IPS-11a (cell line): ENCODE data around the gene TECTB.

Experiments
- H3K4me3 ChIP-seq: one replicate; pipeline ENCODE4 v1.5.1; 2013; ENCODE audit warnings: low read depth, low read length, control low read depth

Gene TECTB

DNA sequence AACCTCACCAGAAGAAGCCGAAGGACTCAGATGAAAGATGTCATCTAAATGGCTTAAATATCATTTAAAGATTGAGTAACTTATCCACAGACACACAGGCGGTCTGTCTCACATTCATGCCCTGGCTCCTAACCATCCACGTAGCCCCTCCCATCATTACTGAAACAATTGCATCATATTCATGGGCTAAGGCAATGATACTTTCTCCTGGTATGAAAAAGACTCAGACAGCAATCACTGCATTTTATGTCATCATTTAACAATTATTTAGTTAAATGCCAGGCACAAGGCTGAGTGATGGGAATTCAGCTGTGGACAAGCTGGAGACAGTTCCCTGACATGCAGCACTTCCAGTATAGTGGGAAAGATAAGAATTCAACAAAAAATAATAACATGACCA, 11.2 kb upstream of the TECTB start:
- H3K4me3 ChIP-seq = no peak overlapping the region

DNA sequence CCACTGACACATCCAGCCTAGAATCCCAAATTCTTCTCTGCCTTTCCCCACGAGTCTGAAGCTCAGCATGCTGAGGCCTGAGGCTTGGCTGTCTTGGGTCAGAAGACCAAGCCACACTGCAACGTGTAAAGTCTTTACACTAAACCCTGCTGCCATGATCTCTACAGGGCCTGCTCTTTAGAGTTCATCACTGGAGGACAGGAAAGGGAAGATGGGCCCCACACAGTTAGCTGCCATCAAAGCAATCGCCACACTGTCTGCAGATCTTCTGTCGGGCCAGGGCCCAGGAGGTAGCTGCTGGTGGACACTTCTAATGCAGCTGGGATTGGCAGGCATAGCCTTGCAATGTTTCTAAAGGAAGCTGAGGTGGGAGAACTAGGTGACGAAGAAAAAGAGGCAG, 8.4 kb upstream of the TECTB start:
- H3K4me3 ChIP-seq = no peak overlapping the region

DNA sequence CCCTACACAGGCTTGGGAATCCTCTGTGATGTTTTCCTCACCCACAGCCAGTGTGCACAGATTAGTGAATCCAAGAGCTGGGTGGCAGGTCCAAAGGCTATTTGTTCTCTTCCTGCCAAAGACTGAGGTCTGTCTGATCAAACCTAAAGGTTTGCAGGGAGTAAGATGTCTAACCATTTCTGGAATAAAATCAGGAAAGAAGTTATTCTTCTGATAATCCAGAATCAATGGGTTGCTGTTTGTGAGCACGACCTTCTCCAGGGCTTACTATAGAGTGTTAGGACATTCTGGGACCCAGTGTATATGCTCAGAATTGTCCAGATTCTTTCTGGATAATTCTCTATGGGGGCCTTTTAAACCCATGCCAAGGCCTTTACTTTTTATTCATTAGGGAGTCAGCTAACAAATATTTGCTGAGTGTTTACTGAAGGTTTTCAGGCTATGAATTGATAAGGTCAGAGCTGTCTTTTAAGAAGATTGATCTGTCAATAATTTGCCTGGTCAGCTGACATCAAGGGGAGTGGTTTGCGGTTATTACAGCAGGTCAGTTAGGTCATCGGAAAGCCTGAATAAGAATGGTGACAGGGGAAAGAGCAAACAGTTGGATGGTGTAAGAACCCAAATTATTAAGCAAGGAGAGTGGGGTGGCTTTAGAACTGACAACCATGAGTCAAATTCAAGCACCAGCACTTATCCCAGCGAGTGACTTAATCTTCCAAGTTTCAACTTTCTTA, 7.5 kb upstream of the TECTB start:
- H3K4me3 ChIP-seq = no peak overlapping the region

DNA sequence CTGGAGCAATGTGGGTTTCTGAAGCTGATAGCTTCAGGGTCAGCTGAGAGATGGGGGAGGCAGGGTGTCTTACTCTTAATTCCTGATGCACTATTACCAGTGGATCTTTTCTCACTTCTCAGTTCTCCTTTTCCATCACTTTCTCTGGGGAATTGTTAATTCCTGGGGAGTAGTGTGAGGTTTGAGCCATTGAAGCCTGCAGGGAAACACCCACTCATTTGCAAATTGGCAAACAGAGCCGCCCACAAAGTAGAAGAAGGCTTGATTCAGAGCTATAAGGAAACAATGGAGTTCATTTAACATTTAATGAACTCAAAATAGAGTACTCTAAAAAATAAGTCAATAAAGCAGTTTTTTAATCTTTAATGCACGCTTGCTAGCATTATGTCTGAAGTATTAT, 4.3 kb upstream of the TECTB start:
- H3K4me3 ChIP-seq = no peak overlapping the region

DNA sequence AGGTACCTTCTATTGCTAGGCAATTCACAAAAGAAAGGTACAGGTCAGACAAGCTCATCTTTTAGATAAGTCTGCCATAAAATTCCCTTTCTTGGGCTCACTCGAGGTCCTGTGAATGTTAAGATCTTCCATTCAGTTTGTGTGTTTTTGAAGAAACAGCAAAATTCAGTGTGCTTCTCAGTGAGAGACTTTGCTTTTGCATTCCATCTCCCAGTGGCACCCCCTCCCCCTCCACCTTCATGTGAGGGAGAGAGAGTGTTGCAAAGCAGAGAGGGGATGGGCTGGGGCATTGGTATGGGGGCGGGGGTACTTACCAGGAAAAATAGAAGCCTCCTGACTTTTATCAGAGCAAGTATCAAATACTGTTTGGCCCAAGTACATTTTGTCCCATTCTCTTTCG, 3.8 kb upstream of the TECTB start:
- no peak overlapping the region for H3K4me3 ChIP-seq

DNA sequence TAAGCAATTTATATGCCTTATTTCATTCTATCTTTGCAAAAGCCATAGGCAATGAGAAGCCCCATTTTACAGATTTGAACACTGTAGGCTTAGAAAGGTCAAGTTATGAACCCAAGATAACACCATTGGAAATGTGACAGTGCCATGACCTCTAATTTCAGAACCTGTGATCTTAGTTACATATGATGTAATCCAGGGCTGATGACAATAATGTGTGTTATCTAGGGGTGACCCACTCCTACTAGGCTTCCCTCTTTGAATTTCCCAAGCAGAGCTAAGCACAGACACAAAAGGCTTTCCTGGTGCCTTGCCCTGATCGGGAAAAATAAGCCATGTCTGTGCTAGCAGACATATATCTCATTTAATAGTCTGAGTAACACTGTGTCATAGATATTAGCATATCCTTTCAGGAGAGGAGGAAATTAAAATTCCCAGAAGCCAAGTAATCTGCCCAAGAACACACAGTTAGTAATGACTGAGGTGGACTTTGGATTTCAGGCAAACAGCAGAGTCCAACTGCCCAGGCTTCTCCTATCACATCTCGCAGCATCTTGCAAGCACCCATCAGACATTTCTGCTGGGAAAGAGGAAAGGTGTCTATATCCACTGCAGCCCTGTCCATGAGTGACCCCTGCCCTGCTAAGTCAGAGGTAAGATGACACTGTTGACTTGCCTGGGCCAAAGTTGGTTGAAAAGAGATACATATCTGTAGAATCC, 2.8 kb upstream of the TECTB start:
- H3K4me3 ChIP-seq = no peak overlapping the region

DNA sequence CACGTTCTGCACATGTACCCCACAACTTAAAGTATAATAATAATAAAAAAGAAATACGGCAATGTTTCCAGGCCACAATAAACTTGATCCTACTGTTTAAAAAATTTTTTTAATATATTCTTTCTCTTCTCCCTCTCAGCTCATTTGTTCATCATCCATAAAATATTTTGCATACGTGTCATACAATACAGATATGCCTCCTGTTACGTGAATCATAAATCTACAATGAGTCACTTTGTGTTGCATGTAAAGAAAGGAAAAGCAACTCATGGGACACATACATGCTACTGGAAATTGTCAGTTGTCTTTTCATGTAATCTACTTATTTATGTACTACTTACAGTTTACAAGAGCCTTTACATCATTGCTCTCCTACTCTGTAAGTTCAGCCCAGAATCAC, 1.1 kb upstream of the TECTB start:
- no peak overlapping the region for H3K4me3 ChIP-seq

DNA sequence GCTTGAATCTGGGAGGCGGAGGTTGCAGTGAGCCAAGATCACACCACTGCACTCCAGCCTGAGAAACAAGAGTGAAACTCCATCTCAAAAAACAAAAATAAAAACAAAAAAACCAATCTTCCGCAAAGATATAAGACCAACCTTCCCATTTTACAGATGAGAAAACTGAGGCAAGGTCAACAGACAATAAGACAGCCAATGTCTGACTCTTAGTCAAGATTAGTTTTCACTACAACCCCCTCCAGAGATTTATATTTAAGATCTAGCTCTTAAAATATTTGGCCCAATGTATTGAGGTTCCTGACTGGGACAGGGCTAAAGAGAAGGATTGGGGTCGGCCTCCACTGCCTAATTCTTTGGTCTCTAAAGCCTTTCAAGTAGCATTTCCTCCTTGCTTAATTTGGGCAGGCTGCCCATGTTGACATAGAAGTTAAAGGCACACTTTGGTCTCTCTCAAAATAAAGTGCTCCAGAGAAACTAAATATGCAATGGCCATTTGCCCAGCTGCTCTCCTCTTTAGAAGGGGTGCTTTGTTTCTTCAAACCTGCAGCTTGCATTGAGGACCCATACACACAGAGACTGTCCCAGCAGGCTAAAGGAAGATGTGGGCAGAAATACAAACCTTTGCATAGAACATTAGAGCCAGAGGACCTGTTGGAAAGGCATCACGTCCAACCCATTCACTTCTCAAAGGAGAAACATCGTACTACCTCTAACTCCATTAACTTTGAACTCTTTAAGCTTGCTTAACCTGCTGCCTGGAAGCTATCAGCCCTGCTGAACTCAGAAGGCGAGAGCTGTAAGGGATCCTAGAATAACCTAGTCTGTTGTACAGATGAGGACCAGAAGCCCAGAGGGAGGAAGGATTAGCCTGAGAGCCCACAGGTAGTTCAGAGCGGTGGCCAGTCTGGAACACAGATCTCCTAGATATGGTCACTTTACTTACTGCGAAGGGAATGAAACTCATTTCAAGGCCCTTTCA, 3.9 kb downstream of the TECTB start:
- no peak overlapping the region for H3K4me3 ChIP-seq

DNA sequence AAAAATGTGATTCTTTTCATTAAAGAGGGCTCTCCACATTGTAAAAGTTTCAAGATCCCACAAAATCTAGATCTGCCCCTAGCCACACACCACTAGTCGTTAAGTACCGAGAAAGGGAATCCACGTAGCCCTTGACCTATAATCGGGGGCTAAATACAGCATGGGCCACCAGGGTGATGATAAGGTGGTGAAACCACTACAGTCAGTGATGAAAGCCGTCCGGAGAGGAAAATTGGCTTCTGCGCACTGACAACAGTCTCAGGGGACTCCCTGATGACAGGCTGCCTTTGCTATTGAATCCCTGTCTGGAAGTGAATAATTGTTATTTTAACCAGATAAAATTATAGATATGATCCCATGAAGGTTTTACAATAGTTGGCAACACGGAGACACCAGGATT, 4.6 kb downstream of the TECTB start:
- H3K4me3 ChIP-seq = no peak overlapping the region

DNA sequence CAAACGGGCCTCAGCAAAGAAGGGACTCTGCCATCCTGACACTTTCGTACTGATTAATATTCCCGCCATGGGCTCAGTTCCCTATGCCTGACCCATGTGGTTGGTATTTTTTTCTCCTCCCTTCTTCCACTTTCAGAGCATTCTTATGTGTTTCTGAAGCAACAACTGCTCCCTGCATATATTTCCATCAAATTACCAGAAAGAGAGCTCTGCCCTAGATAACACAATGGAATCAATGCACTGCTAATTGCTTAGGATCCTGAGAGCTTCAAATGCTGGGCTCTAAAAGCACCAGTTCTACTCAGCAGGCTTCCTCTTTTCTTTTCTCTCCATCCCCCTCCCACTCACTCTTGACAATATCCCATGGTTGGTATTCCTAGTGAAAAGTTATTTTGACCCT, 5.3 kb downstream of the TECTB start:
- H3K4me3 ChIP-seq = no peak overlapping the region

DNA sequence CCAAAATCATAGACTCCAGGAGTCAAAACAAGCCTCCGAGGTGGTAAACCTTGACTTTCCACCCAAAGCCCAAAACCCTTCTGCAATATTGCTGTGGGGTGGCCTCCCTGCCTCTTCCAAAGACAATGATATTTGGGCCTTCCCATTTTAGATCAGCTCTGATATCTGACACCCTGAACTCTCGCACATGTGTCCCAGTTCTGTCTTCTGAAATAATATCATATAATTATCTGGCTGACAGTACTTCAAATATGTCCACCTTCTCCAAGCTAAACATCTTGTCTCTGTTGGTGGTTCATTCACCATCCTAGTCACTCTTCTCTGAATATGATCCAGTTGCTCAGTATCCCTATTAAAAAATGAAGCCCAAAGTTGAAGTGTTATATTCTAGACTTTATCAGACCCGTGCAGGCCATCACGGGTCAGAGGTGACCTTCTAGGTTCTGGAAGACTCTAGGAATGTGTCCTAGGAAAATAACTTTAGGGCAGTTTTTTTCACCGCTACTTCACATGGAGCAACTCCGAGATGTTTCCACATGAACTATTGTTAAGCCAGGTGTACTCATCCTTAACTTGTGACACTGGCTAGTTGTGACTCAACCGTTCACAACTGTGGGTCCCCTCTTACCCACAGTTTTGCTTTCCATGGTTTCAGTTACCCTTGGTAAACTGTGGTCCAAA, 6.3 kb downstream of the TECTB start:
- no peak overlapping the region for H3K4me3 ChIP-seq

DNA sequence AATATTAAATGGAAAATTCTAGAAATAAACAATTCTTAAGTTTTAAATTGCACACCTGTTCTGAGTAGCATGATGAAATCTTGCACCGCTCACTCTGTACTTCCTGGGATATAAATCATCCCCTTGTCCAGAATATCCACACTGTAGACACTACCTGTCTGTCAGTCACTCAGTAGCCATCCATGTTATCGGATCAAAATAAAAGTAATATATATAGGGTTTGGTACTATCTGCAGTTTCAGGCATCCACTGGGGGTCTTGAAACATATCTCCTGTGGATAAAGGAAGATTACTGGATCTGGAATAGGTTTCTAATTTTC, 6.8 kb downstream of the TECTB start:
- no peak overlapping the region for H3K4me3 ChIP-seq

DNA sequence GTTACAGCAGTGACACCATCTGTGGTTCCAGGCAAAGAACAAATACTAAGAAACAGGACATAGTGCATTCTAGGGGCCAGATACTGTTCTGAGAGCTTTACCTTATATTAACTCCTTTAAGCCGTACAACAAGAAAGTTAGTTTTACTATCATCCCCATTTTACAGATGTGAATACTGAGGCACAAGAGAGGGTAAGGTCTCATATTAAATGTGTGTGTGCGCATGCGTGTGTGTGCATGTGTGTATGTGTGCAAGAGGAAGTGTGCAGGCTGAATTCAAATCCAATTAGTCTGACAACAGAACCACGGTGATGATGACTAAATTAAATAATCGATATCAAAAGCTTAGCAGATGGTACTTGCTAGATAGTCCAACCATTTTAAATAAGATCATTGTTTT, 11.0 kb downstream of the TECTB start:
- no peak overlapping the region for H3K4me3 ChIP-seq

DNA sequence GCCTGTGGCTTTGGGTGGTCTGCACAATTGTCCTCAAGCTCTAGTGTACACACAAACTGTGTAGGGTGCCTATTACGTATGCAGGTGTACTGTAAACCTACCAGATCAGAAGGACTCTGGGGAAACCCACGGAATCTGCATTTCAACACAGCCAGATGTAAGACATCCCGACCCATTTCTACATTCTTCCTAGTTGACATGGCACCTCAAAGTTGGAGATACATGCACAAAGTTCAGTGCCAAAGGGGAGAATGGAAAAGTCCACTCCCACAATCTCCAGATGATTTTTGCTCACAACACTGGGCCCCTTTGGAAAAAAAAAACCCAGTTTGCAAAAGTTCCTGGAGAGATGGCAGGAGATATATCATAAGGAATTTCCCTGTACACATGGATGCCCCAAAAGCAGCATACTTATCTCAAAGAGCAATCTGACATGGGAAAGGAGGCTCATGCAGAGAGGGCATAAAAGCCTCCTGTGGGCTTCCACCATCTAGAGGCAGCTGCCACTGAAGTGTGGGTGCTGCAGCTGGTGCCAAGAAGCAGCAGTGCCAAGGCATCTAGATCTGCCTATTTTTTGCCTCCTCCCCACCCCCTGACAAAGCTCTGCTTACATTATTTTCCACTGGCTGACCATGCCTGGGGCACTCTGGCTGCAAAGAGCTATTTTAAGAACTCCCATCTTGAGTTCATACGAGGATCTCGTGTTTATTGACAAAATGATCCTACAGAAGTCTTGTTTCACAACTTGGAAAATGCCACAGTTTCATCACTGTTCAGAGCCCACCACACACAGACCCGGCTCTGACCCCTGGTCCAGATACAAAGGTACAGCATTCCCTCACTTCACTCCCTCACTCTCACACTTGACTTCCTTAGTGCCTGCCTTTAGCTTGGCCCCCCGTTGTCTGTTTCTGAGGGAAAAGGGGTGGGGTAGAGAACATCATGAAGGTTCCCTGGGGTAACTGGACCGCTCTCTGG, 12.9 kb downstream of the TECTB start:
- H3K4me3 ChIP-seq = no peak overlapping the region

DNA sequence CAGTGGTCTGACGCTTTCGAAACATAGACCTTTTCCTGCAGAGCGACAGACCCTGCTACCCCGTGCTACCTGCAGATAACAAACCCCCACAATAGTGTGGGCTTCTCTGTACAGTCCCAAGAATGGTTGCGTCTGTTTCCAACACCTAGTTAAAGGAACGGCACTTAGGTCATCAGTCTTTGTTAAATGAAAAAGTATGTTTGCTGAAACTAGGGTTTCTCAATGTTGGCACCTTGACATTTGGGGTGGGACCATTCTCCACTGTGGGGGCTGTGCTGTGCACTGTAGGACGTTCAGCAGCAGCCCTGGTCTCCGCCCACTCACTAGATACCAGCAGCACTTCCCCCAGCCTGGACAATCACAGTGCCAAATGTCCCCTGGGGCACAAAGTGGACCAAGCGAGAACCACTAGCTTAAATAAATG, 13.7 kb downstream of the TECTB start:
- H3K4me3 ChIP-seq = no peak overlapping the region

DNA sequence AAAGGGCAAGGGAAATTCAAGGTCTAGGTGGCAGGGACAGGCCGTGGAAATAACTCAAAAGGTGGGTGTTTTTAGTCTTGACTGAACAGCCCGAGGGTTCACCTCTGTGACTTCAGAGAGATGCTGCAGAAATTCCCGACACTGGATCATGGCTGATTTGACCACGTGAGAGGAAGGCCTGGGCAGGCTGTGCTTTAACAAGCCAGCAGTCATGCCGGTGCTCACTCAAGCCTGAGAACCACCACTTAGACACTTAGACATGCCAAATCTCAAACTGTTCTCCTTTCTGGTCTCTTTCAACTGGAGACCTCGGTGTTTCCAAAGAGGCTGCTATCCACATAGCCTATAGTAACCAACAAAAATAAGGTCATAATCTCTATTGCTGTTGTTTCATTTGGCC, 15.4 kb downstream of the TECTB start:
- no peak overlapping the region for H3K4me3 ChIP-seq

DNA sequence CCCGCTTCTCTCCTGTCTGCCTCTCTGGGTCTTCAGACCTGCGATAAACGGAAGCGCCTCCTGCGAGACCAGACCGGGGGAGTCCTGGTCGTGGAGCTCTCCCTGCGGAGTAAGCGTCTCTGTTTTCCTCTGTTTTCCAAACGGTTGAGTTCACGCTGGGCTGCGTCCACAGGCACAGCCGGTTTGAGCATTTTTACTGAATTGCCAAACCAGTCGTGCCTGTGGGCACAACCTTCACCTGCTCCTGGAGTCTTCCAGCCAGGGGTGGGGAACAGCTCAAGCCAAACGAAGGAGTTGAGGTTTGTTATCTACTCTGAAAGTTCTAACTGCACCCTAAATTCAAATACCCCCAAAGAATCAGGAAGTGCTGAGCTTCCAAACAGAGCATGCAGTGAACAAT, 16.3 kb downstream of the TECTB start:
- H3K4me3 ChIP-seq = no peak overlapping the region

DNA sequence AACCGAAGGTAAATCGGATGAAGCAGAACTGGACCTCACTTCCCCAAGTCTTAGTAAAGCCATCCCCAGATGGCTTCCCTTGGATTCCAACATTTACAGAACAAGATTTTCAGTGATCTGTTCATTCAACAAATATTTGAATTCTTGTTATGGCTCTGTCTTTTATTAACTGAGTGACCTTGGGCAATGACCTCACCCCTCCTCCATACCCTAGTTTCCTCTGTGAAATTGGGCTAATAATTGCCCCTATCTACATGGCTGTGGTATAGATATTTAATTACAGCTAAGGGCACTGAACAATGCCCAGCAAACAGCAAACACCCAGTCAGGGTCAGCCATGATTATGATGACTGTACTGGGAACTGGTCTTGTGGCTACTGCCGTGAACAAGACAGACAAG, 19.1 kb downstream of the TECTB start:
- H3K4me3 ChIP-seq = no peak overlapping the region

DNA sequence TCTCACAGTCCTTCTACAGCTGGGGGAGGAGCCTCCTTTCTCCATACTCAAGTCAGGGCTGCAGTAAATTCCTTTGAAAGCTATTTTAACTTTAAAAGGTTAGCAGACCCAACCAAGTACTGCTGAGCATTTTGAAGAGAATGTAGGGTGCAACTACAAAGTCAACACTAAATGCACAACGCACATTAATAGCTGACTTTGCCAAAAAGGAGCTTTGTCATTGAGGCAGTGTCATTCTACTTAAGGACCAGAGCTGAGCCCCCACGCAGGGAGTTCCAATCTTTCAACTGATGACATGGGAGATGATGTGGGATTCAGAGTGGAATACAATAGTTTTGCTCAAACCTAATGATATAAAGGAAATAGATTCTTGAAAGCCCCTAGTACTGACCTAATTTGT, 20.3 kb downstream of the TECTB start:
- H3K4me3 ChIP-seq = no peak overlapping the region

DNA sequence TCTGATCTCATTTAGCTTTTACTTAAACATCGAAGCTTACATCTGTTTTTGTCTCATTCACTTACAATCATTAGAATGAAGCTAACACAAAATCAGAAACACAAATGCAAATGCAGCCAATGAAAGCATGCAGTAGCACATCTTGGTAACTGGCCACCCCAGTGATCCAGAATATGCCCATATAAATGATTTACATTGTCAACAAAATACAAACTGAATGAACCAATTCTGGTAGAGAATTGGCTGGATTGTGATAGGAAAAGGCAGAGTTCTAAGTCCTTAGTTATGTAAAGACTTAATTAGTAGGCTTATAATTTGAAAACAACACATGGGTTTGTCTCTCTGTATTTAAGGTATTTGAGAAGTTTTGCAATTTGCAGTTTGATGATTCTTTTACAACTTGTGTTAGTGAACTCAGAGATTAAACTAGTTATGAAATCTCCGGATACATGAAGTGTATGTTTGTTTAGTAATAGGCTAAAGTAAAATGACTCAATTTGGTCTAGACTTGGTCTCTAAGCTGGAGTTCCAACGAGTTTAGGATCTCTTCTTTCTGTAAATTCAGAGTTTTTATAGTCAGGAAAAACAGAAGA, 21.2 kb downstream of the TECTB start:
- H3K4me3 ChIP-seq = no peak overlapping the region
